Urothelium cell line (cell line): ENCODE data around the gene CCDC141.
"Not testable (repeated sequence)": the region's sequence is repeated elsewhere in the genome, so short reads cannot be mapped to it uniquely, and the experiment has no call there.

Source experiments
- DNase-seq: peaks from one replicate; pipeline ENCODE4 v3.0.0; 2011; ENCODE audit warnings: low spot score, mixed read lengths
- FAIRE-seq: peaks from 2 replicates; lab custom pipeline; 2011; peaks lifted over from hg19 to GRCh38; lab: Jason Lieb, UNC

Gene CCDC141, protein sequence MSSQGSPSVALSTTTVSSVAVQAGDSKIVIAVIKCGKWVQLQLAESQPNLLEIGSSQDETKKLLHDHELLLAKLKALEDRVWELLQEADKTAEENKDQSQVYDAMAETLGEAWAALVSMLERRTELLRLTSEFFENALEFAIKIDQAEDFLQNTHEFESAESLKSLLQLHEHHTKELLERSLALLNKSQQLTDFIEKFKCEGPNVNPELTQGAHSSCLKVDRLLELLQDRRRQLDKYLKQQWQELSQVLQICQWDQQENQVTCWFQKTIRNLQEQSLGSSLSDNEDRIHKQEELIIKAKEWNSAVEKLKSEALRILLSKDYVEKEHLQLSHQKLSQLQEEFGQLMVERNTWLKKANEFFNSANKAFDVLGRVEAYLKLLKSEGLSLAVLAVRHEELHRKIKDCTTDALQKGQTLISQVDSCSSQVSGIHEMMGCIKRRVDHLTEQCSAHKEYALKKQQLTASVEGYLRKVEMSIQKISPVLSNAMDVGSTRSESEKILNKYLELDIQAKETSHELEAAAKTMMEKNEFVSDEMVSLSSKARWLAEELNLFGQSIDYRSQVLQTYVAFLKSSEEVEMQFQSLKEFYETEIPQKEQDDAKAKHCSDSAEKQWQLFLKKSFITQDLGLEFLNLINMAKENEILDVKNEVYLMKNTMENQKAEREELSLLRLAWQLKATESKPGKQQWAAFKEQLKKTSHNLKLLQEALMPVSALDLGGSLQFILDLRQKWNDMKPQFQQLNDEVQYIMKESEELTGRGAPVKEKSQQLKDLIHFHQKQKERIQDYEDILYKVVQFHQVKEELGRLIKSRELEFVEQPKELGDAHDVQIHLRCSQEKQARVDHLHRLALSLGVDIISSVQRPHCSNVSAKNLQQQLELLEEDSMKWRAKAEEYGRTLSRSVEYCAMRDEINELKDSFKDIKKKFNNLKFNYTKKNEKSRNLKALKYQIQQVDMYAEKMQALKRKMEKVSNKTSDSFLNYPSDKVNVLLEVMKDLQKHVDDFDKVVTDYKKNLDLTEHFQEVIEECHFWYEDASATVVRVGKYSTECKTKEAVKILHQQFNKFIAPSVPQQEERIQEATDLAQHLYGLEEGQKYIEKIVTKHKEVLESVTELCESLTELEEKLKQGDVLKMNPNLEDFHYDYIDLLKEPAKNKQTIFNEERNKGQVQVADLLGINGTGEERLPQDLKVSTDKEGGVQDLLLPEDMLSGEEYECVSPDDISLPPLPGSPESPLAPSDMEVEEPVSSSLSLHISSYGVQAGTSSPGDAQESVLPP (N-terminal part only)

DNA sequence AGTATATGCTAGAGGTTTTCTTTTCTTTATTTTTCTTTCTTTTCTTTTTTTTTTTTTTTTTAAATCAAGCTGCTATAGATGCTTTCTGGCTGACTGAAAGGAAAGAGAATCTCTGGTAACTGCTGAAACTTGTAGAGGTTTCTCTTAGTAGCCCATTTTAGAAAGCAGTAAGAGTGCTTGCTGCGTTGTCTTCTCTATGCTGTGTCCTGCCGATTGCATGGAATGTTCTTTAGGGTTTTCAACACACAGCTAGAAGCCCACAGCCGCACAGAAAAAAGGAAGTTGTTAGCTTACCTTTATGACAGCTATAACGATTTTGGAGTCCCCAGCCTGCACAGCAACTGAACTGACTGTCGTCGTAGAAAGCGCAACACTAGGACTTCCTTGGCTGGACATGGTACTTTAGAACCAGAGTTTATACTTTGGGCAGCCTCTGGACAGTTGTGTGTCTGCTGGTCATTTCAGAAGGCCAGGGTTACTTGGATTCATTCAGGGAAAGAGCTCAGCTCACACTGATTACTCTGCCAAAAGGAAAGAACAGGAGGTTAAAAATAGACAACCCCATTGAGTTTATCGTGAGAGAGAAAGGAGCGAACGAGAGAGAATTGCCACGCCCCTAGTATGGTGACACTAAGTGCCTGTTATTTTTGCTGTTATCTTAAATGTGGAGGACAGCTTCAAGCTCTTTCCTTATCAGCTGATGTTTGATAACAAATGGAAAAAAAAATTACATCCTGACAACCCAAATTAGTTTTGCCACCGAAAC, at the start of gene CCDC141:
TSS of gene CCDC141 (minus strand) at position 592 of the 766 bp plus-strand sequence. CDS start at position 396, 196 bp downstream.
- DNase-seq: no peak
- FAIRE-seq: no peak

DNA sequence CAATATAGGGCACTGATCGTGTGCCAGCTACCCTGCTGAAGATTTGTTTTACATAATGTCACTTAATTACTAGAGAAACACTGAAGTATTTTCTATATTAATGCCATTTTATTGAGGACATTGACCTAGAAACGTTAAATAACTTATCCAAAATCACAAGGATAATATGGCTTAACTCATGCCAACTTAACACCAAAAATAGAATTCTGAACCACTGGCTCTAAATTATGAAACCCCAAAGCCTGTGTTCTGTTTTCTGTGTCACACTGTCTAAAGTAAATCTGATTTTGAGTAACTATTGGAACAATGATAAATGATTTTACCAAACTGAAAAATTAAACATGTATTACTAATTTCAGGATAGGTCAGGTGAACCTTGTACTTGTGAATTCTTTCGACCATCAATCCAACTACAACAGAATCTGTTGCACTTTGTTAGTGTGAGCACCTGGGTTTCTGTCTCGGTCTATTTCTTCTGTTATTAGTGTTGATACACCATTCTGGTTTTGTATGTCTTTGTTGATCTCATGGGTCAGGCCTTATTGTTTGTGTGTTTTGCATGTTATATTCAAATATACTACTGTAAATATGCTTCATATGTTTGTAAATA, 48.2 kb upstream of the CCDC141 start:
- no peak for DNase-seq
- no peak for FAIRE-seq

DNA sequence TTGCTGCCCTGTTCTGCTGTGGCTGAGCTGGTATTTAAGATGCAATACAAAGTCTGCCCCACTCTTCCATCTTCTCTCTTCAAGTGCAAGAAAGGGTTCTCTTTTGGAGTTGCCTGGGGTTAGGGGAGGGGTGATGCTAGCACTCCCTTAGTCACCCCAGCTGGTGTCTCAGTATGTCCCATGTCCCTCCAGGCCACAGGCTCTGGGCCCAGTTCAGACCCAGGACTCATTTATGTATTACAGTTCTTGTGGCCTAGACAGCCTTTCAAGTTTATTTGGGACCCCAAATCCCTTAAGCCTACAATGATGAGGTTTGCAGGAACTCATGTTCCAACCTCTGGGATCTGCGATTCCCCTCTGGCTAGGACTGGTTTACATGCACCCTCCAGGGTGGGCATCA, 47.2 kb upstream of the CCDC141 start:
- no peak for FAIRE-seq
- no peak for DNase-seq

DNA sequence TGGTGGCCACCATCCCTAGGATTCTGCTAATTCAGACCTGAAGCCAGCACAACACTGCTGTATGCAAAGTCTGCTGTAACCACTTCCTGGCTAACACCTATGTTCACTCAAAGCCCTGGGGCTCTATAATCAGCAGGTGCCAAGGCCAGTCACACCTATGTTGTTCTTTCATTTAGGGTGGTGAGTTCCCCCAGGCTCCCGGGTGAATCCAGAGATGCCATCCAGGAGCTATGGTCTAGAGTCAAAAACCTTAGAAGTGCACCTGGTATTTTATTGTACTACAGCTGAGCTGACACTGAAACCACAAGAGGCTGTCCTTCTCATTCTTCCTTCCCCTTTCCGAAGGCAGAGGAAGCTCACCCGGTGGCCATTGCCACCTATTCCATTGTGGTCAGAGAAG, 46.2 kb upstream of the CCDC141 start:
- DNase-seq: no peak
- FAIRE-seq: no peak

DNA sequence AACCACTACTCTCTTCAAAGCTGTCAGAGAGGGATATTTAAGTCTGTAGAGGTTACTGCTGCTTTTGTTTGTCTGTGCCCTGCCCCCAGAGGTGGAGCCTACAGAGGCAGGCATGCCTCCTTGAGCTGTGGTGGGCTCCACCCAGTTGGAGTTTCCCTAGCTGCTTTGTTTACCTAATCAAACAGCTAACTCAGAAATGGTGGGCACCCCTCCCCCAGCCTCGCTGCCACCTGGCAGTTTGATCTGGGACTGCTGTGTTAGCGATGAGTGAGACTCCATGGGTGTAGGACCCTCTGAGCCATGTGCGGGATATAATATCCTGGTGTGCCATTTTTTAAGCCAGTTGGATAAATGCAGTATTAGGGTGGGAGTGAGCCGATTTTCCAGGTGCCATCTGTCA, 43.0 kb upstream of the CCDC141 start:
- not testable (repeated sequence) for DNase-seq, FAIRE-seq

DNA sequence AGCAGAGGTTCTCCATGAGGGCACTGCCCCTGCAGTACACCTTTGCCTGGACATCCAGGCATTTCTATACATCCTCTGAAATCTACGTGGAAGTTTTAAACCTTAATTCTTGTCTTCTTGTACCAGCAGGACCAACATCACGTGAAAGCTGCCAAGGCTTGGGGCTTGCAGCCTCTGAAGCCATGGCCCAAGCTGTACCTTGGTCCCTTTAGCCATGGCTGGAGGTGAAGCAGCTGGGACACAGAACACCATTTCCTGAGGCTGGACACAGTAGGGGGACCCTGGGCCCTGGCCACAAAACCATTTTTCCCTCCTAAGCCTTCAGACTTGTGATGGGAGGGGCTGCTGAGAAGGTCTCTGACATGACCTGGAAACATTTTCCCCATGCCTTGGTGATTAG, 32.8 kb upstream of the CCDC141 start:
- no peak for FAIRE-seq
- DNase-seq: no peak

DNA sequence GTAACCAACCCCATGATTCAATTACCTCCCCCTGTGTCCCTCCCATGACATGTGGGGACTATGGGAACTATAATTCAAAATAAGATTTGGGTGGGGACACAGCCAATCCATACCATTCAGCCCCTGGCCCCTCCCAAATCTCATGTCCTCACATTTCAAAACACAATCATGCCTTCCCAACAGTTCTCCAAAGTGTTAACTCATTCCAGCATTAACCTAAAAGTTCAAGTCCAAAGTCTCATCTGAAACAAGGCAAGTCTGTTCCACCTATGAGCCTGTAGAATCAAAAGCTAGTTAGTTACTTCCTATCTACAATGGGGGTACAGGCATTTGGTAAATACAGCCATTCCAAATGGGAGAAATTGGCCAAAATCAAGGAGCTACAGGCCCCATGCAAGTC, 32.0 kb upstream of the CCDC141 start:
- no peak for DNase-seq
- no peak for FAIRE-seq

DNA sequence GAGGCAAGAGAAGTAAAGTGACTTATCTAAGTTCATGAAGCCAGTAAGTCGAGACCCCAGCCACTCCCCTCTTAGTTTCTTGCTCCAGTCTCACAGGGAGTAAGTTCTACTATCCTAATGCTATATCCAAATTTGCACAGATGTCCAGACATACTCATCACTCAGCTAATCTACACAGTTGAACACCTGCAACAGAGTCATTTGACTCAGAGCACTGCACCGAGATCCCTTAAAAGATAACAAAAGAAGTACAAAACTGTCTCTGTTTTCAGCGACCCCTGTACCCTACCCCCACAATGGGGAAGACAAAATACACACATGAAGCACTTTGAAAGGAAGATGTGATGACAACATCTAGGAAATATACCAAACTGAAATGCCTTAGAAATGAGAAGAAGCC, 22.6 kb upstream of the CCDC141 start:
- FAIRE-seq (no peak), DNase-seq (no peak)

DNA sequence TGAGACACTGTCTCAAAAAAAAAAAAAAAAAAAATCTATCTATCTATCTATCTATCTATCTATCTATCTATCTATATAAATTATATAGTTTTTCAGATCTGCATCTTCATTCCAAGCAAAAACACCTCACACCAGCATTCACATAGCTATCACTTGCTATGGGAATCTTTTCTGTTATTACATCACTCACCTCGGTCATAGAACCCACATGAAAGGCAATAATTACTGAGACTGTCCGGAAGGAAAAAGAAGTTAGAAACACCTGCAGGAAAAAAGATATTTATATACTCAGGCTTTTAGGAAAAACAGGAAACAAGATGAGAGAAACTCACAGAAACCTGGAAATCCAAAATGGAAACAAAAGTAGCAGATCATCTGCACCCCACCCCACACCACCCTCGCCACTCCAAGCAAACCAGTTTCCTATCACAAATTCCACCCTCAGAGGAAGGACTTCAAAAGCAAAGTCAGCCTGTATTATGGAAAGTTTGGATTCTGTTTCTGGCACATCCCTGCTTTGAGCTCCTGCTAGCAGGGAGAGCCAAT, 21.9 kb upstream of the CCDC141 start:
- DNase-seq: no peak
- no peak for FAIRE-seq

DNA sequence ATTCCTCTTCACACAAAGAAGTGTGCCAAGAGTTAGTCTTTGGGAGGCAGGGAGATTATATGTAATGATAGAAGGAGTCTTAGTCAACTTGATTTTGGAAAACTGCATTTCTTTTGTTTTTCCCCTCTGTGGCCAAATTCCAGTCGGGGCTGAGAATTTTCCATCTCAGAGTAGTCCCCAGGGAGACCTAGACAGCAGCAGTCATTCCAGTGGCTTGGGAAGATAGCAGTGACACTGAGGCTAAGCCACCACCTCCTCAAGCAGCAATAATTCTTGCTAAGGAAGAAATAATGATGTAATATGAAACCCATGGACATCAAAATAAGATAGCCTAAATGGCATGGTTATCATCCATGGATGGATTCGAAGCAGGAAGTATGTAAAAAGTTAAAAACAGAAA, 21.0 kb upstream of the CCDC141 start:
- FAIRE-seq (no peak), DNase-seq (no peak)

DNA sequence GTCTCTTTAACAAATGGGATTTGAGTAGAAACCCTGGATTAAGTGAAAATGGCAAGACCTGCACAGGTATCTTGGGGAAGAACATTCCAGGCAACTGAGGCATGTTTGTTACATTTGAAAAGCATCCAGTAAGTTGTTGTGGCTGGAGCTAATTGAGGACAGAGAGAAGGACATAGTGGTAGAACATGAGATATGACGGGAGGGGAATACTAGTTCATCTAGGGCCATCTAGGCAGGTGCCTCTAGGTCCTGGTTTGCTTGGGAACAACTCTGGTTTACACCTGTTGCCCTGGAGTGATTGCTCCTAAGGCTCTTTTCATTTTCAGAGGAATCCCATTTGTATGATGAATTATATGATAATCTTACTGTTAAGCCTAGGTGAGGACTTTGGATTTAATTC, 19.7 kb upstream of the CCDC141 start:
- DNase-seq (no peak), FAIRE-seq (no peak)

DNA sequence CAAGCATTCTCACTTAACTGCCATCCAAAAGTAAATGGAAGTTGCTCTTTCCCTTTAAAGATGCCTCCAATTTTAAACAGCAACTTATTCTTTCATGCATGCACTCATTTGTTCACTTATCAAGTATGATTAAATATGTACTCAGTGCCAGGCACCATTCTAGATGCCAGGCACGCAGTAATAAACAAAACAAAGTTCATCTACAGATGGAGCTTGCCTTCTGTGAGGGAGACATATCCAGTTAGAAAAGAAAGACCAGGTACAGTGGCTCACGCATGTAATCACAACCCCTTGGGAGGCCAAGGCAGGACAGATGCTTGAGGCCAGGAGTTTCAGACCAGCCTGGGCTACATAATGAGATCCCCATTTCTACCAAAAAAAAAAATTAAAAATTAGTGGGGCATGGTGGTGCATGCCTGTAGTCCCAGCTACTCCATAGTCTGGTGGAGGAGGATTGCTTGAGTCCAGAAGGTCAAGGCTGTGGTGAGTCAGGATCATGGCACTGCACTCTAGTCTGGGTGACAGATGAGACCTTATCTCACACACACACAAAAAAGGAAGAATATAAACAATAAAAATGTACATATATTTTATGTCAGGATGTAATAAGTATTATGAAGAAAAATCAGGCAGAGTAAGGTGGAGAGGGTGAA, 19.2 kb upstream of the CCDC141 start:
- FAIRE-seq (no peak), DNase-seq (no peak)

DNA sequence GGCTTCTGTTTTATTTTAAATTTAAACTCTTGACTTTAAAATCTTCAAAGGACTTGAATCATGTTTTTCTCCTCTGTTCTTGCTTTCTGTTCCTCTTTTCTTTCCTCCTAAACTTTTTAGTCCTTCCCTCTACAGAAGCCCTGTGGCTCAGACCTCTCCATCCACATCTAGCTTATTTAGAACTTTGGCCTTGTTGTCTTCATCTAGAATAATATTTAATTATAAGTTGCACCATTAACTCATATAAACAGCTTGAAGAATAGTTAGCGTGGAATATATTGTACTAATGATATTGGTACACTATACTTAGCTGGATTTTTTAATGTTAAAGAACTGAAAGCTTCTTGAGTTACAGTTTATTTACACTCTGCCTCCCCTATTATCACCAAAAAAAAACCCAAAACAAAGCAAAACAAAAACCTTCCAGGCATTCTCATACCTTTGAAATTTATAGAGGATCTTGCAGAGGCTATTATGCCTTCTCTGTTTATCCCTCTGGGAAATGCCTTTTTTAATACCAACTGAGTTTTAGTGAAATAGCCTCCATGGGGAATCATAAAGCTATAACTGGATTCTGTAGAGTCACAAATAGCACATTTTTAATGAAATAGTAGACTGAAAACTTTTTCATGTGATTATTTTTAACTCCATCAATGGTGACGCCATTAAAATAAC, 9.2 kb upstream of the CCDC141 start:
- no peak for DNase-seq
- FAIRE-seq: no peak

DNA sequence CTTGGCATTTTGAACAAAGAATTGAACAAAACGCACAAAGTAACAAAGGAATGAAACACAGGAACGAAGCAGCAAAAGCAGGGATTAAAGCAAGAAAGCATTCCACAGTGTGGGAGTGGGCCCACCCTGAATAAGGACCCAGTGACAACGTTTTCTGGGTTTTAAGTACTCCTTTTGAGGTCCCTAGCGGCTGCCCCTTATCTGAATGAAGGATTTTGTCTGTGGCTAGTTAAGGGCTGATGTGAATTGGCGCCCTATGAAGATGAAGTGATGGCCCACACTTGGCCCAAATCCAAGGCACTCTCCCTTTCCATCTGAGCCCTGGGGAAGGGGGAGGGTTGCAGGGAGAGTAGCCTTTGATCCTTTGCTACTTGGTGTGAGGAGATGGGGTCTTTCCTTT, 7.8 kb upstream of the CCDC141 start:
- no peak for FAIRE-seq
- DNase-seq: no peak

DNA sequence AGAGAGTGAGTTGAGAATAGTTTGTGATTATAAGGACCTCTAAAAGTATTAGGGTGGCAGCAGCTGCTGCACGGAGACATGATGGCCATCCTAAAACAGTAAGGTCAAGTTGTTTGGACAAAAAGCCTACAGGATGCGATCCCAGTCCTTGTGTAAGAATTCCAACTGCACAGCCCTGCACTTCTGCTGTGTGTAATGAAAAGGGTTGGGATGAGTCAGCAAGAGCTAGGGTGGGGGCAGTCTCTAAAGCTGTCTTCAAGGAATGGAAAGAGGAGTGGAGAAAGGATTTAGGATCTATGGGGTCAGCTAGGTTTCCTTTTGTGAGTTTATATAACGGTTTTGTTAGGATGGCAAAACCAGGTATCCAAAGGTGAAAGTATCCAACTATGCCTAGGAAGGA, 3.6 kb upstream of the CCDC141 start:
- FAIRE-seq, DNase-seq: not testable (repeated sequence)

DNA sequence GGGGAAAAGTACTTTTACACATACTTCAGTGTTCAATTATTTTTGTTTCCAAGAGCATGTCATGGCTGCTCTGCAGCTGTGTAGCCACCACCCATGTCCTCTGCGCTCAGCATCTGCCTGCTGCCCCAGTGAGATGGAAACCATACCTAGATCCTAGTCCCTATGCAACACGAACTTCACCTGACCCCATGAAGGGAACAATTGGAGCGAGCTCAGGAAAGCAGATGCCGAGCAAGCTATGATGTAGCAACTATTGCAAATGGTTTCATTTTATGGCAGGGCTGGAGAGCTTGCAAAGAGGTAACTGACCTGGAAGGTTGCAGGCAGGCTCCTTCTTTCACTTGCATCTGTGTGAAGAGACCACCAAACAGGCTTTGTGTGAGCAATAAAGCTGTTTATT, 1.3 kb upstream of the CCDC141 start:
- DNase-seq (no peak), FAIRE-seq (no peak)

DNA sequence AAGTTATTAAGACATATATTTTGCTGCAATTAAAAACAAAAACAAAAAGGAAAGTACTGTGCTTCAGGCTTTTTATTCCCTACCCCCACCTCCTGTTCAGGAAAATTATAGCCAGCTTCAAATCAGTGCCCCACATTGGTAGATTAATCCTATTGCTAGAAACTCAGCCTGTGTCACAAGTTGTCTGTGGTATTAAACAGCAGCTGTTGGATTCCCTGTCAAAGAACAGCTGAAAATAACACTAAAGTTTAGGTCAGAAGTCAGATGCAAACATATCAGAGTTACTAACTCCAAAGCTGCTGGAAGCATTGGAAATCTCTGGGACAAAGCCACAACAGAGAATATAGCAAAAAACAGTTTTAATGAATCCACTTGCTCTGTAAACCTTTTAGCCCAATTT, 818 bp upstream of the CCDC141 start:
- DNase-seq (no peak), FAIRE-seq (no peak)

DNA sequence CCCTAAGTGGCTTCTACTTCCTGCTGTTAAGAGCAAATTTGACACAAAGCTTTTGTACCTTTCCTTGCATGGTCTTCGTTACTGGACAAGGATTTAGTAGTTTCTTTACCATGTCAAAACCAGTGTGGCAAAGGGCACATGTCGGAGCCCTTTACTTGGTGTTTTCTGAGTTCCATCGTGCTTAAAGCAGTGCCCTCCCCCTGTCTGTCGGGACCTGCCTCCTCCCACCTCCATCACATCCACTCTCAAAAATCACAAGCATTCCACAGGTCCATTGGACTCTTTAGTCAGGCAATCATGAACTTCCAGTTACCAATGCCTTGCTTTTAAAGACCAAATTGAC, 763 bp downstream of the CCDC141 start:
- DNase-seq (no peak), FAIRE-seq (no peak)

DNA sequence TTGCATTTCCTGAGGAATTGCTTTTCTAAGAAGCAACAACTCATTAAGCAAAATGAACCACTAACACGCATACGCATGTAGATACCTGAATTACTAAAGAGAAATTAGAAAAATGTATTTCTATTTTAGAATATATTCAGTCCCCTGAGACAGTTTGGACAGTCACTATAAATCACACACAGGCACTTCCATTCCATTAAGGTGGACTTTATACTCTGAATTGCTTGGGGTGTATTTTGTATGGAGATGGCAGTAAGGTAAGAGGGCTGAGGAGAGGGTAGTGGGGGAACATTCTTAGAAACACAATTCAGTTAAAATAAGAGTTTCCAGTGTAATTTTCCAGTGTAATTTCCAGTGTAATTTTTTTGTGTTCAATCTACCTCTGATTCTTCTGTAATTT, 1.8 kb downstream of the CCDC141 start:
- no peak for FAIRE-seq

More for the DNA sequence above, 1.8 kb downstream of the CCDC141 start:
- DNase-seq: no peak
